HepG2 (cell line): Measurements from ENCODE around the gene ZNF322. TPM values are rescaled to one million over a fixed set of nuclear protein-coding genes. Genes with fewer than 3 reads are reported as not detected.

ENCODE experiments used
- ELF4 ChIP-seq: sonication (generic); formaldehyde crosslinking; IDR thresholded peaks from 2 replicates; pipeline ENCODE4 v1.5.0; 2020; ENCODE audit warnings: missing genetic modification reagents, mild to moderate bottlenecking, moderate library complexity, borderline replicate concordance
- GATAD2A ChIP-seq: IDR thresholded peaks from 2 replicates; pipeline ENCODE4 v1.6.1; 2016
- JUND ChIP-seq: sonication (generic); formaldehyde crosslinking; IDR thresholded peaks from 2 replicates; pipeline ENCODE4 v1.8.0; 2022; ENCODE audit warnings: mild to moderate bottlenecking, missing genetic modification reagents
- NR2C2 ChIP-seq: sonication (generic); formaldehyde crosslinking; IDR thresholded peaks from 2 replicates; pipeline ENCODE4 v1.4.0; 2020; ENCODE audit warnings: missing genetic modification reagents, mild to moderate bottlenecking, moderate library complexity, borderline replicate concordance
- PAXIP1 ChIP-seq: sonication (generic); formaldehyde crosslinking; conservative IDR thresholded peaks from 2 replicates; pipeline ENCODE4 v1.4.0; 2020; ENCODE audit warnings: mild to moderate bottlenecking, missing genetic modification reagents, moderate library complexity
- PHF5A ChIP-seq: IDR thresholded peaks from one replicate; pipeline ENCODE4 v1.6.1; 2018; ENCODE audit warnings: low read depth, missing genetic modification reagents; ENCODE audit not compliant: unreplicated experiment
- PPARG ChIP-seq: conservative IDR thresholded peaks from 2 replicates; pipeline ENCODE4 v1.6.1; 2016; ENCODE audit warnings: missing biosample characterization, missing genetic modification reagents
- PTBP1 ChIP-seq: fragments of 200-400 bp; formaldehyde crosslinking; IDR thresholded peaks from 2 replicates; pipeline ENCODE4 v1.6.1; 2018; ENCODE audit warnings: low read length, low read depth; ENCODE audit not compliant: poor library complexity, severe bottlenecking
- TBX3 ChIP-seq: fragments of 450-650 bp; IDR thresholded peaks from 2 replicates; pipeline ENCODE4 v1.6.1; 2017; ENCODE audit warnings: antibody characterized with exemption, mild to moderate bottlenecking, inconsistent platforms, borderline replicate concordance
- ZBTB4 ChIP-seq: sonication (generic); formaldehyde crosslinking; IDR thresholded peaks from 2 replicates; pipeline ENCODE4 v1.4.0; 2020; ENCODE audit warnings: missing genetic modification reagents, mild to moderate bottlenecking, borderline replicate concordance
- ZFX ChIP-seq: sonication (generic); formaldehyde crosslinking; IDR thresholded peaks from 2 replicates; pipeline ENCODE4 v1.4.0; 2020; ENCODE audit warnings: mild to moderate bottlenecking, low read depth, missing genetic modification reagents, moderate library complexity
- ZNF335 ChIP-seq: sonication (generic); formaldehyde crosslinking; IDR thresholded peaks from 2 replicates; pipeline ENCODE4 v1.4.0; 2020; ENCODE audit warnings: missing genetic modification reagents
- ZNF572 ChIP-seq: sonication (generic); formaldehyde crosslinking; IDR thresholded peaks from 2 replicates; pipeline ENCODE4 v1.5.1; 2020; ENCODE audit warnings: mild to moderate bottlenecking, missing genetic modification reagents
- ZNF576 ChIP-seq: sonication (generic); formaldehyde crosslinking; IDR thresholded peaks from 2 replicates; pipeline ENCODE4 v1.4.0; 2020; ENCODE audit warnings: mild to moderate bottlenecking, missing genetic modification reagents
- ZSCAN5A ChIP-seq: sonication (generic); formaldehyde crosslinking; IDR thresholded peaks from 2 replicates; pipeline ENCODE4 v1.8.0; 2022; ENCODE audit warnings: mild to moderate bottlenecking, missing genetic modification reagents, borderline replicate concordance
- polyA plus RNA-seq, 8 experiments: library from polyadenylated mRNA; depleted of rRNA in 3 of 8; stranded (reverse) in 7 of 8; unstranded in 1 of 8; fragments of >200 nt; fragmentation: Illumina TruSeq in 4 of 8; extraction: Trizol in 4 of 8; gene quantifications; 2 replicates each; pipeline versions ENCODE4 v1.2.1 to v1.2.3, GENCODE V29; 2011 to 2016; ENCODE audit warnings: low read depth in 4 of 8, missing spikeins in 1 of 8, mixed read lengths in 1 of 8; ENCODE audit not compliant: insufficient read depth in 1 of 8
- total RNA-seq, 5 experiments: library from RNA; depleted of rRNA; stranded (reverse); fragments of >200 nt; fragmentation: Illumina TruSeq; extraction: Trizol; gene quantifications; 2 replicates each; pipeline ENCODE4 v1.2.3, GENCODE V29; 2016; ENCODE audit warnings: low read depth in 1 of 5
- TF ChIP-seq, protein P1 (sequence below): sonication (generic); formaldehyde crosslinking; IDR thresholded peaks from 2 replicates; pipeline ENCODE4 v1.5.1; 2020; ENCODE audit warnings: missing genetic modification reagents, mild to moderate bottlenecking, borderline replicate concordance

Gene ZNF322
- total and polyA plus RNA-seq, 2 of the 13 experiments (the other 11 are each of a cell fraction or from before 2014, with no cell fraction given): 8.3 to 22.8 TPM

- no peak for TF ChIP-seq ZNF572 (CRISPR knock-in tag)
- peak; percentile 74 for TF ChIP-seq ZFX (CRISPR knock-in tag)
- no peak for TF ChIP-seq ELF4 (CRISPR knock-in tag)
- no peak for TF ChIP-seq JUND (CRISPR knock-in tag)
- TF ChIP-seq, protein P1, sequence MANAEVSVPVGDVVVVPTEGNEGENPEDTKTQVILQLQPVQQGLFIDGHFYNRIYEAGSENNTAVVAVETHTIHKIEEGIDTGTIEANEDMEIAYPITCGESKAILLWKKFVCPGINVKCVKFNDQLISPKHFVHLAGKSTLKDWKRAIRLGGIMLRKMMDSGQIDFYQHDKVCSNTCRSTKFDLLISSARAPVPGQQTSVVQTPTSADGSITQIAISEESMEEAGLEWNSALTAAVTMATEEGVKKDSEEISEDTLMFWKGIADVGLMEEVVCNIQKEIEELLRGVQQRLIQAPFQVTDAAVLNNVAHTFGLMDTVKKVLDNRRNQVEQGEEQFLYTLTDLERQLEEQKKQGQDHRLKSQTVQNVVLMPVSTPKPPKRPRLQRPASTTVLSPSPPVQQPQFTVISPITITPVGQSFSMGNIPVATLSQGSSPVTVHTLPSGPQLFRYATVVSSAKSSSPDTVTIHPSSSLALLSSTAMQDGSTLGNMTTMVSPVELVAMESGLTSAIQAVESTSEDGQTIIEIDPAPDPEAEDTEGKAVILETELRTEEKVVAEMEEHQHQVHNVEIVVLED (CRISPR knock-in tag): no peak
- no peak for TF ChIP-seq PTBP1
- TF ChIP-seq PPARG (CRISPR knock-in tag): peak; percentile 30; the same call in 1 of the 2 replicates
- no peak; the same call in 1 of the 2 replicates for TF ChIP-seq NR2C2 (CRISPR knock-in tag)
- 0 out of 2 replicates have a peak, but pooled peaks have one; percentile 48 for TF ChIP-seq ZSCAN5A
- TF ChIP-seq ZNF335 (CRISPR knock-in tag): peak; percentile 79; the same call in 1 of the 2 replicates
- TF ChIP-seq PAXIP1 (CRISPR knock-in tag): peak; percentile 22; the same call in 1 of the 2 replicates
- peak; percentile 89 for TF ChIP-seq GATAD2A (CRISPR knock-in tag)
- no peak for TF ChIP-seq ZNF576 (CRISPR knock-in tag)
- no peak for TF ChIP-seq ZBTB4 (CRISPR knock-in tag)
- TF ChIP-seq TBX3: no peak
- peak; percentile 73 for TF ChIP-seq PHF5A (CRISPR knock-in tag)
Measured at GRCh38 chr6:26595669-26596269, 63.8 kb downstream of the ZNF322 start (continued).
